ENCODE data around the gene NUMA1.
A peak's percentile ranks its signal among the peaks of the same experiment; 100 is the strongest.

NUMA1 gene

DNA sequence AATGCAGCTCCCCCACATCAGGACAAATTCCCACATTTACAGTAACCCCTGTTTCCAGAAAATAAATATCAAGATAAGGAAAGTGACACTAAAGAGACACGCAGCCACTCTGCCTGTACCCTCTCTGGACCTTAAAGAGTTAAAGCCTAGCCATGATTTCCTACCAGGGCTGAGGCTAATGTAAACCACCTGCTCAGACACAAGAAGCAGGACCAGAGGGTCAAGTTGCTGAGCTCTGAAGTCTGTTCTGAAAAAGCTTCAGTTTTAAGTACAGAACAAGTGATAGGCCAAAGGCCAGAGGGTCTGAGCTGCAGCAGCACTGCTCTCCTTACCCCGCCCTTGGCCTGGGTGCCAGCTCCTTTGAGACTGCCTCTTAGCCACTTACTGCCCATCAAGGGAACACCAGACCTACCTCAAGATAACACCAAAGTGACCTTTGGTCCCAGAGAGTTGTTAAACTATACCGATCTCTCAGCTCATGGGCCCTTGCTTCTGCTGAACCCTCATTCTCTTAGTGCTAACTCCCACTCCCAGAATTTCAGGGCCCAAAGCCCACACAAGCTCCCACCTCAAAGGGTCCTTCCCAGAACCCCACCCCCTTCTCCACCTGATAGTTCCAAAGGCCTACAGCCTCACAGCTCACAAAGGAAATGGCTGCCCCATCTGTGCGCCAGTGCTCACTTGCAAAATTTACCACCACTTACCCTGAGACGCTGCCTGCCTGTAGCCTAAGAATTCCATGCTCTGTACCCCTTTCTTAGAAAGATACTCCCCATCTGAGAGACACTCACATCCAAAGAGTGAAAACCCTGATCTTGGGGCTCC lies 41.1 kb downstream of the NUMA1 start:
- peak in 5 of 42 donors; percentile 6 to 41 (median 28) for DNase-seq
- intact Hi-C loops (cut with DNase I) = no loop called here

DNA sequence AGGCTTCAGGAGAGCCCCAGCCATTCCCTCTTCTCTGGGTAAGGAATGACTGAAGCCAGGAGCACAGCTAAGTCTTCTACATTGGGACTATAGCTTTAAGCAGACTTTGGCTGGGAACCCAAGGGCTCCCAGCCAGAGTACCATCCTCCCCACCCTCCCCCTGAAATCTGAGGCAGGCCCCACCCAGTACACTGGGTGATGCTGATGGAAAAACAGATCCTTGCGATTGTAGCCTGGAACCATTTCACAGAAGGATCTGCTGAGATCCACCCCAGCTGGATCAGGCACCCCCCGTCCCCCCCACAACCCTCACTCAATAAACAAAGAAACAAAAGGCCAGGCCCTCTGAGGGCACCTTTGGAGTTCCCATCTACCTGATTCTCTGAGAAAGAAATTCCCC lies 41.9 kb downstream of the NUMA1 start:
- peak; percentile 30 to 86 (median 69) for DNase-seq
- intact Hi-C loops (cut with DNase I) = no loop called here

DNA sequence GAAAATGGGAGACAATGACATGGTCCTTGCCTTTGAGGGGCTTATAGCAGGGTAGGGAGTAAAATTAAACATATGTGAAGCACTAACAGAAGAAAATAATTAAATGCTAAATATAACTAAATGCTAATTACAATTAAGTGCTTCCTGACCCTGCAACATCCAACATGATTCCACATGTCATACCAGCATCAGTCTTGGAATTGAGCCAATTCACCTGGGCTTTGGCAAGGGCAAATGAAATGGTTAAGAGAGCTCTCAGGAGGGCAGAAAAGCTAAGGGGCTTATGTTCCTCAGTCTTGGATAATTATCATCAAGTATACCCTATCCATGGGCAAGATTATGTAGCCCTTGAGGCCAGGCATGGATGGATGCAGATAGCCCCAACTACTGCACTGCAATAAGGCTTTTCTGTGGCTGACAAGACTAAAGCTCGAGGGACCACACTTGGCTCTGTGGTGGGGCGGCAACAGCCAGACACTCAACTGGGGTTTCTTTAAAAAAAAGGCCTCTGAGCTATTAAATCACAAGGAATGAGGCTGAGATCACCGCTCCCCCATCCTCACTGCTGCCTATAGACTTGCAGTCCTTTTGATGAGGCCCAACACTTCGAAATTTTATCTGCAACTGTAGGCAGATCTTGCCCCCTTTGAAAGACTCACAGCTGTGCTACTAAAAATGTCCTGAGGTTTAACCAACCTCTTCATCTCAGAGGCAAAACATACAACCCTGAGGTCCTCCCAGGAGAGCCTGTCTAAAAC lies 42.6 kb downstream of the NUMA1 start:
- intact Hi-C loops (cut with DNase I) = no loop called here
- DNase-seq = no peak

DNA sequence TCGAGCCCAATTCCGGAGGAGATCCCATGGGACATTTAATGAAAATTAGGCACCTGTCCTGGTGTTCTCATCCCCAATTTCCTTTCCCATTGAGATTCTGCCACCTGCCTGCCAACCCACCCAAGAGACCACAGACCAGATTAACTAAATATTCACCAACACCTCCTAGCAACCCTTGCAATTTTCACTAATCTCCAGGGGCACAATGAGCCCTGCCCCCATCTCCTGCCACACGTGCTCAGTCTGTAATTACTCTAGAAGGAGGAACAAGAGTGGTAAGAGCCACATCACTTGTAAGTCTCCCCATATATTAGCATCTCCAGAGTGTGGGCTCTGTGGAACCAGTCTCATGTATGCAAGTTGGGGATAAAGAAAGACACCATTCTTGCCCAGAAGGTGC lies 43.7 kb downstream of the NUMA1 start:
- DNase-seq = no peak
- intact Hi-C loops (cut with DNase I) = no loop called here

DNA sequence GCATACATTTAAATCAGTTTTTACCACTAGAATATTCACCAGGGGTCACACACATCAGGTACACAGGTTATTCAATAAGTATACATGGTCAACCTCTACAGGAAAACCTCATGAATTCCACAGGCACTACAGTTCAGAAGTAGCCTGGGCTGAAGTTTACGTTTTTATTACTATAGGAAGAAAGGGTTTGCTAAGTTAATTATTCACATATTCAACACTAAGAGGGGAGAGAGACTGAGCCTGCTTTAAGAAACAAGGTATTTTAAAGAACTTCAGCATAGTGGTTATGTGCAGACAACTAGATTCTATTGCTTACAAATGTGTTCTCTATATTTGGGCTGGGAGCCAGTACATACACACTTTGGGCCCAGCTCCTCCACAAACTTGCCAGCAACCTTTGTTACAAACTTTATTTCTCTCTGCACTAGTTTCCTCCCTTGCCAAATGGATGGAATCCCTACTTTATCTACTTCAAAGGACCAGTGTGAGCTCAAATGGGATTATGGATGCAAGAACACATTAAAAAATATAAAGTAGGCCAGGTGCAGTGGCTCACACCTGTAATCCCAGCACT lies 49.8 kb downstream of the NUMA1 start:
- intact Hi-C loops (cut with DNase I) = no loop called here
- no peak for DNase-seq

DNA sequence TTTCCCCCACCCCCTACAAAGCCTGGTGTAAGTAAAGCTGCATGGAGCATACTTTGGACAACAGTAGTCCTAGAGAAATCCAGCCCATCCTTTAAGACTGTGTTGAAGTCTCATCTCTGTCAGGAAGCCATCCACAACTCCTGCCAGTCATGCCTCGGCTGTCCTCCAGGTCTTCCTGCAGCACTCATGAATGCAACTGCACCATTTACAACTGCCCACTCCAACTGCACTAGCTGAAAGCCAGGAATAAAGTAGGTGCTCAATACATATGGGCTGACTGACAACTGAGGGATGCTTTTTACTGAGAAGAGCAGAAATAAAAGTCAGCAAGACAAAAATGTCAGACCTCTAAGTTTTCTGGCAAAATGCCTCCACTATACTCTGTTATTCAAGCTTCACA lies 54.3 kb downstream of the NUMA1 start:
- intact Hi-C loops (cut with DNase I) = loop anchor here (5.0 kb wide), 1 partner anchor 66 kb away; no protein-coding TSS in a partner anchor
- no peak for DNase-seq

DNA sequence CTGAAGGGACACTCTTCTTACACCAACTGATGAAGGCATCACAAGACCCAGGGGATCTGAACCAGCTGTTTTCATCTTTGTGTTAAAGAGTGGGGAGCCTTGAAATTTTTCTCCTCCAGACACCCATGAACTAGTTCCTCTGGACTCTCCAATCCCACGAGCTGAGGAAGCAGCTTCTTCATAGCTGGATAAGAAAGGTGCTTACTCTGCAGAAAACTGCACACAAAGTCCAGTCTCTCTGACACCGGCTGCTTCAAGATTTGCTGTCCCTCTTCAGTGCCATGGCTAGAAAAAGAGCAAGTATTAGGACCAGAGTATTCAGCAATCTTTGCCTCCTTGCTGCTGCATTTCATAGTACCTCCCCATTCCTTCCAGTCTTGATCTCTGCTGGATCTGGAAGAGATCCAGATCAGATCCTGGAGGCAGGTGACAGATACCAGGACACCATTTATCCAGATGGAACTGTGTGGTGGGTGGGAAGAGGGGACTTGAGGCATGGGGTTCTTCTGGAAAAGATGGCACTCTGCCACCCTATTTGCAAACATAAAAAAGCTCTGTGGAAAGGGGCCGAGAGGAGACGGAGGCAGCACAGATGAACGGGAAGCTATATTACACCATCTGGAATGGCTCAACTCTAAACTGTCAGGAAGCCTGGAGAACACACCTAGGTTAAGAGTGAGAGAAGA lies 56.1 kb downstream of the NUMA1 start:
- DNase-seq = no peak
- intact Hi-C loops (cut with DNase I) = no loop called here

DNA sequence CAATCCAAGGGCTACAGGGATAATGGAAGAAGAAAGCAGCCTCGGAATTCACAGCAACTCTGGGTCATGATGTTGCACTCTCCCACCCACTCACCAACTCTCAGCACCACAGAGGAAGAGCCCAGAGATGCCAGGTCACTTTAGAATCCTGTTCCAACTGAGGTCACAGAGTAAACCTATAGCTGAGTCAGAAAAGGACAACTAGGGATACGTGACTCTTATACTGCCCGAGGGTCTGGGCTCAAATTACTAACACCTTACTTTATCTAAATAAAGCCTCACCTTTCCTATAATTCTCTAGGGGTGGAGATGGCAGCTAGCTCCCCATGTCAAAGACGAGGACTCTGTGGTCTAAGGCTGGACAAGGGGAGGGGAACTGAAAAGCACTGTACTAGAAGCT lies 57.0 kb downstream of the NUMA1 start:
- intact Hi-C loops (cut with DNase I) = no loop called here
- no peak for DNase-seq

DNA sequence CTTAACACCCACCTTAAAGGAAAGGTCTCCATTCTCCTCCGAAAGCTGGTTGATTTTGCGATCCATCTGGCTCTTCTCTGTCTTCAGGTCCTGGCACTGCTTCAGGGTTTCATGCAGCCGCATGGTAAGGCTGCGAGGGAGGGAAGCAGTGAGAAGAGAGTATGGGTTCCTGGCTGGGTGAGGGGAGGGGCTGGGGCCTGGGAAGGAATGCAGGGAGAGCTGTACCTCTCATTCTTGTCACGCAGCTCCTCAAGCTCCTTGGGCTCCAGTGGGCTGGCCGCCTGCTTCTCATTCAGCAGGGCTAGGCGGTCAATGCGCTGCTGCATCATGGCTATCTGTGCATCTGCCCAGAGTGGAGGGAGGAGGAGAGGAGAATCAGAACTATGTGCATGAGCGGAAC lies 62.2 kb downstream of the NUMA1 start:
- DNase-seq = peak in 2 of 42 donors; percentile 2 to 19
- intact Hi-C loops (cut with DNase I) = no loop called here

DNA sequence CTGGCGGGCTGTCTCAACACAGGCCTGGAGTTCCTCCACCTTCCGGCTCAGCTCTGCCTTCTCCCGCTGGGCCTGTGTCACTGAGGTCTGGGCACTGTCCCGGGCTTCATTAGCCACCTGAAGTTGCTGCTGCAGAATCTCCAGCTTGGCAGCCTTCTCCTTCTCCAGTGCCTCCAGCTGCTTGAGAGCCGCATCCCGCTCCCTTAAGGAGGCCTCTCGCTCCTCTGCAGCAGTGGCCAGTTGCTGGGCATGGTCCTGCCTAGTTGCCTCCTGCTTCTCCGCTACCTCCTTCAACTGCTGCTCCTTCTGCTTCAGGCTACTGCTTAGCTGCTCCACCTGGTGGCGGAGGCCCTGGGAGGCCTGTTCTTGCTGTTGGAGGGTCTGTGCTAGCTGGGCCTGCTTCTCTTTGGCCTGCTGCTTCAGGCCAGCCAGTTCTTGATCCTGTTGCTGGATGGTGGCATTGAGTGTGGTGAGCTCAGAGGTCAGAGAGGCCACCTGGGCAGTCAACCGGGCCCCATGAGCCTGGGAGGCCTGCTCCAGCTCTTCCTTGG lies 64.8 kb downstream of the NUMA1 start:
- intact Hi-C loops (cut with DNase I) = no loop called here
- DNase-seq = peak in 19 of 42 donors; percentile 25 to 68 (median 51)

DNA sequence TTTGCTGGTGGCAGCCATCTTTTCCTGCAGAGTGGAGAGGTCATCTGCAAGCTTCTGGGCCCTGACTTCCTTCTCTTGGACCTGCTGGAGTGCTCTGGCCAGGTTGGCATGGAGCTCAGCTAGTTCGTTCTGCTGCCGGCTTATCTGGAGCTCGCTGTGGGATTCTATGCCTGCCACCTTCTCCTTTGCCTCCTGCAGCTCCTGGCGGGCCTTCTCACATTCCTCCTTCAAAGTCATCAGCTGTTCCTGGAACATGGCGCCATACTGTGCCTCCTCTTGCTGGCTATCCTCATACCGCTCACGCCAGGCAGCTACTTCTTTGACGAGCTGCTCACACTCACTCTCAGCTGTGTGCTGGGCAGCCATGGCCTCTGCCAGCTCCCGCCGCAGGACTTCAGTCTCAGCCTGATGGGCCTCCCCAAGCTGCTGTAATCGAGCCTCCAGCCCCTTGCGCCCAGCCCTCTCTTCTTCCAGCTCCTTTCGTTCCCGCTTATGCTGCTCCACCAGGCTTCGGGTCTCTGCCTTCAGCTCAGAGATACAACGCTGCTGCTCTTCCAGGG lies 65.5 kb downstream of the NUMA1 start:
- no peak for DNase-seq
- intact Hi-C loops (cut with DNase I) = no loop called here

DNA sequence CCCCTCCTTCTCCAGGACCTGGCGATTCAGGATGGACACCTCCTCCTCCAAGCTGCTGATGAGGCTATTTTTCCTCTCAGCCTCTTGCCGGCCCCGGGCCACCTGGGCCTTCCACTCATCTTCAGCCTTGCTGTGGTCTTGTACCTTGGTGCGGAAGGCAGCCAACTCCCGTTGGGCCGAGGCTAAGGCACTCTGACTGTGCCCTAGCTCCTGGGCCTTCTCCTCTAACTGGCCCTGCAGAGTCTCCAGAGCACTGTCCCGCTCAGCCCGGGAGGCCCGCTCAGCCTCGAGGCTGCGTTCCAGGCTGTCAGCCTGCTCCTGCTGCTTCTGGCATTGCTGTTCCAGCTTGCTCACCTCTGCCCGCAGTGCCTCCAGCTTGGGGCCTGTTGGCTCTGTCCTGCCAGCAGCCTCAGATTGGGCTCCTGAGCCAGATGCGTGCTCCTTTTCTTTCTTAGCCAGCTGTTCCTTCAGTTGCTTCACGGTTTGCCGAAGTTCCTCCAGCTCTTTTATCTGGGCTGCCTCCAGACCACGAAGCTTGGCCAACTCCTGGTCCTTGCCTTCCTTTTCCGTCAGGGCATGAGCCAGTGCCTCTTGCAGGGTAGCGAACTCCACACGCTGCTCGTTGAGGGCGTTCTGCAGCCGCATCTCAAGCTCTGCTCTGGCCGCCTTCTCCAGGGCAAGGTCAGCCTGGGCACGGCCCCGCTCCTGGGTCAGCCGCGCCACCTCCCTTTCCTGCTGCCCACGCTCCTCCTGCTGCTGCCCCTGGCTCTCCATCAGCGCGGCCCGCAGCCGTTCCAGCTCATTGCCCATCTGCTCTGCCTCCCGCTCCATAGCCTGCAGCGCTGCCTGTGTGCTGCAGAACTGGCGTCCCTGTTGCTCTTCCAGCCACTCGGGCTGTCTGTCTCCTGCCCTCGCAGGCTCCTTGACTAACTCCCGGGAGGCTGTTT lies 66.3 kb downstream of the NUMA1 start:
- intact Hi-C loops (cut with DNase I) = no loop called here

DNA sequence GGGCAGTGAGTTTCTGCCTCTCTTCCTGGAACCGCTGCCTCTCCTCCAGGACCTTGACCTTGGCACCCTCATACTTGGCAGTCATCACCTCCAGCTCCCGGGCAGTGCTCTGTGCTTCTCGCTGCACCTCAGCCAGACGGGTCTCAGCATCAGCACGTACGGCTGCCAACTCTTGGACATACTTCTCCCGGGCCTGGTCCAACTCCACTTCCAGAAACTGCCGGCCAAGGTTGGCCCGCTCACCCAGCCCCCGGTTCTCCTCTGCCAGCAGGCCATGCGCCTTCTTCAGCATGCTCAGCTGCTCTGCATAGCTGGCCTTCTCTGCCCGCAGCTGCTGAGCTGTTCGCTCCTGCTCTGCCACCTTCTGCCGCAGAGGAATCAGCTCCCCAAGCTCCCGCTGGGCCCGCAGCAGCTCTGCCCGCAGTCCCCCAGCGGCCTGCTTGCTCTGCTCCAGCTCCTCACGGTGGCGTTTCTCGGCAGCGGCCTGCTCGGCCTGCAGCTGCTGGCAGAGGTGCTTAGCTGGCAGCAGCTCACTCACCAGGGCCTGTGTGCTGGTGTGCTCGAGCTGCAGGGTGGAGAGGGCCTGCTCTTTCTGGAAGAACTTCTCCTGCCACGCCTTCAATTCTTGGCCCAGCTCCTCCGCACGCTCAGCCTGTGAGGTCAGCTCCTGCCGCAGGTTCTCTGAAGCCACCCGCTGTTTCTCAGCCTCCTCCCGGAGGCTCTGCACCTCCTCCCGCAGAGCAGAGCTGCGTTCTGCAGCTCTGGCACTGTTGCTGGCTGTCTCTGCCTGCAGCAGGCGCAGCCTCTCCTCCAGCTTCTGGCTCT lies 67.2 kb downstream of the NUMA1 start:
- intact Hi-C loops (cut with DNase I) = no loop called here
- peak in 41 of 42 donors; percentile 21 to 85 (median 61) for DNase-seq

More for the DNA sequence above, 66.3 kb downstream of the NUMA1 start:
- DNase-seq = no peak

DNA sequence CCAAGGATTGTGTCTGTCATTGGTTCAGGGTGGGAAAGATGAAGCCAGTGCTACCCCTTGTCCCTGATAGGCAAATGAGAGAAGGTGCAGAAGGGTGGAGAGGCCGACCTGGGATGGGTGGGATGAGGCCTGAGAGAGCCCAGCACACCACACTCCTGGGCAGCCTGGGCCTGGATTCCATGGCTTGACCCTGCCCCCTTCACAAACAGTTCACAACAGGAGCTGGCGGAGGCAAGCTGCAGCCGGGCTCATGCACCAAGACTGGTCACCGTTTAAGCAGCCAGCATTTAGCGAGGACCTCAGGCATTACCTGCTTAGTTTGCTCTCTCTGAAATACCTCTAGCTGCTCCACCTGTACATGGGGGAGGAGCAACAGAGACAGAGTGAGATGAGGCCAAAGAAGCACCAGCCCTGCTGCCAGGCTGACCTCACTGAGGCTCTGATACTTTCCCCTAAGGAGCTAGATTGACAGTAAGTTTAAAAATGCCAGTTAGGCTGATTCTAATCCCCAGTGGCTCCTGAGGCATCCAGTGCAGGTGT lies 68.2 kb downstream of the NUMA1 start:
- DNase-seq = no peak
- intact Hi-C loops (cut with DNase I) = no loop called here

DNA sequence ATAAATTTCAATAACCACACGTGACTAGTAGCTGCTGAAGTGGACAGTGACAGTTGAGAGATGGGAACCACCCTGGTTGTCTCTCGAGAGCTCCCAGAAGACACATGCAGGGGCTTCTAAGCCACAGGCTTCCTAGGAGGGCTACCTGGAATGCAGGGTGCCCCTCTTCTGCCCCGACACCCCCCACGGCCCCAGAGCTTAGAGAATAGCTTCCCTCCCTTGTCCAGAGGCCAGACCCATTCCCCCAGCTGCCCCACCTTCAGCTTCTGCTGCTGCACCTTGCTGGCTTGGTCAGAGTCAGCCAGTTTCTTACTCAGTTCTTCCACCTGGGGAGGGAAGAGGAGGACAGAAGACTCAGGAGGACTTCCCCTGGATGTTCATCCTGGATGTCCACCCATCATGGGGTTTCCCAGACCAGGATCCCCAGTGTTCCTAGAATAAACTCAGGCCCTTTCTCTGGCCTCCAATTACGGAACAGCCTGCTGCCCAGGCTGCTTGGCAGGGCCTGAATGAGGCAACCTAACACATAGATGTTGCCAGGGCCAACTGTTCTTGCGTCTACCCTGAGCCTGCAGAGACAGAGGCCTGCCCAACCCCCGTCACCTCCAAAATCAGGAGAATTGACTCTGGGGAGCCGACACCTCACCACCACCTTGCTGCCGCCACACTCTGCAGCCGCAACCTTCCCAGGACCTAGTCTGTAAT lies 69.7 kb downstream of the NUMA1 start:
- DNase-seq = peak in 15 of 42 donors; percentile 15 to 69 (median 54)
- intact Hi-C loops (cut with DNase I) = no loop called here

DNA sequence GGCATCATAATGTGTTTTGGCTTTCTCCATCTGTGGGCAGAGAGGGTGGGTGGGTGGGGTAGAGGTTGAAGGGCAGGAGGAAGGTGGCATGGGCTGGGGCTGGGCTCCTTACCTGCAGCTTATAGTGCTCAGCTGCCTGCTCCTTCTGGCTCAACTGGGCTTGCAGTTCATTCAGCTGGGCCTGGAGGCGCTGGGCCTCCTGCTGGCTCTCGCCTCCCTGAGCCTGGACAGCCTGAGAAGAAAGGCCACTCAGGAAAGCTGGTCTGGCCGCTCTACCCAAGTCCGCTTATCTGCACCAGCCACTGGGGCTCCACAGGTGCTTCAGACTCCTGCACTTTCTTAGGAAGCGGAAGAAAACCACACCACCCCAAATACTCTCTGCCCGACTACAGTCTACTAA lies 71.2 kb downstream of the NUMA1 start:
- intact Hi-C loops (cut with DNase I) = no loop called here
- DNase-seq = no peak
